ENCODE measurements around the gene DTNB.

DTNB gene

GRCh38 chr2:25548601-25549000 is 124.8 kb downstream of the DTNB start:
- Histone ChIP-seq H3K9me3 (ENCODE audit: insufficient read depth, low read length) (no peaks in the 10 kb centered on the region), H2AFZ (ENCODE audit: low read depth, low read length, severe bottlenecking) (no peak overlapping the region), H3K4me2 (ENCODE audit: low read depth, low read length, poor library complexity, severe bottlenecking) (no peak overlapping the region), H3K36me3 (ENCODE audit: low read length) (no peaks in the 10 kb centered on the region), H3K4me3 (ENCODE audit: insufficient read depth, low read length, poor library complexity, severe bottlenecking) (no peak overlapping the region), H4K20me1 (ENCODE audit: low read depth, low read length) (no peaks in the 10 kb centered on the region), H3F3A (ENCODE audit: insufficient read depth) (no peaks in the 10 kb centered on the region), H3K9ac (ENCODE audit: low read length) (no peak overlapping the region), H3K27ac (ENCODE audit: low read depth, low read length) (no peak overlapping the region), H3K9me2 (replicated peaks; ENCODE audit: insufficient read depth, low read length) (no peaks in the 10 kb centered on the region), H3K27me3 (ENCODE audit: low read length) (no peaks in the 10 kb centered on the region), H3K79me2 (ENCODE audit: insufficient read depth, low read length) (no peaks in the 10 kb centered on the region)
- no peak for TF ChIP-seq EZH2phosphoT487 (conservative IDR thresholded peaks at IDR 0.05; ENCODE audit: low read length)
- no peak for TF ChIP-seq CTCF (IDR thresholded peaks at IDR 0.05; ENCODE audit: insufficient read depth, low read length, poor library complexity, severe bottlenecking)

- Histone ChIP-seq H3F3A (ENCODE audit: insufficient read depth) (no peaks in the 10 kb centered on the region), H3K36me3 (ENCODE audit: low read length) (no peaks in the 10 kb centered on the region), H2AFZ (ENCODE audit: low read depth, low read length, severe bottlenecking) (no peak overlapping the region), H3K27ac (ENCODE audit: low read depth, low read length) (no peak overlapping the region), H3K27me3 (ENCODE audit: low read length) (no peaks in the 10 kb centered on the region), H3K9ac (ENCODE audit: low read length) (no peak overlapping the region), H3K9me3 (ENCODE audit: insufficient read depth, low read length) (no peaks in the 10 kb centered on the region), H3K4me2 (ENCODE audit: low read depth, low read length, poor library complexity, severe bottlenecking) (no peak overlapping the region), H3K79me2 (ENCODE audit: insufficient read depth, low read length) (no peaks in the 10 kb centered on the region), H3K9me2 (replicated peaks; ENCODE audit: insufficient read depth, low read length) (no peaks in the 10 kb centered on the region), H4K20me1 (ENCODE audit: low read depth, low read length) (no peaks in the 10 kb centered on the region), H3K4me3 (ENCODE audit: insufficient read depth, low read length, poor library complexity, severe bottlenecking) (no peak overlapping the region)
- no peak for TF ChIP-seq EZH2phosphoT487 (conservative IDR thresholded peaks at IDR 0.05; ENCODE audit: low read length)
- TF ChIP-seq CTCF (IDR thresholded peaks at IDR 0.05; ENCODE audit: insufficient read depth, low read length, poor library complexity, severe bottlenecking), result no peak
Measured at GRCh38 chr2:25546852-25547251, 126.5 kb downstream of the DTNB start.

GRCh38 chr2:25545899-25546298 is 127.5 kb downstream of the DTNB start:
- Histone ChIP-seq H3K9me3 (ENCODE audit: insufficient read depth, low read length) (no peaks in the 10 kb centered on the region), H3K4me2 (ENCODE audit: low read depth, low read length, poor library complexity, severe bottlenecking) (no peak overlapping the region), H3K79me2 (ENCODE audit: insufficient read depth, low read length) (no peaks in the 10 kb centered on the region), H3K9me2 (replicated peaks; ENCODE audit: insufficient read depth, low read length) (no peaks in the 10 kb centered on the region), H3K27ac (ENCODE audit: low read depth, low read length) (no peak overlapping the region), H3K27me3 (ENCODE audit: low read length) (no peaks in the 10 kb centered on the region), H3K9ac (ENCODE audit: low read length) (no peak overlapping the region), H2AFZ (ENCODE audit: low read depth, low read length, severe bottlenecking) (no peak overlapping the region), H3K36me3 (ENCODE audit: low read length) (no peaks in the 10 kb centered on the region), H4K20me1 (ENCODE audit: low read depth, low read length) (no peaks in the 10 kb centered on the region), H3K4me3 (ENCODE audit: insufficient read depth, low read length, poor library complexity, severe bottlenecking) (no peak overlapping the region), H3F3A (ENCODE audit: insufficient read depth) (no peaks in the 10 kb centered on the region)
- TF ChIP-seq EZH2phosphoT487 (conservative IDR thresholded peaks at IDR 0.05; ENCODE audit: low read length) (no peak), CTCF (IDR thresholded peaks at IDR 0.05; ENCODE audit: insufficient read depth, low read length, poor library complexity, severe bottlenecking) (no peak)
